Measurements from ENCODE around the gene FKRP. TPM values are rescaled to one million over a fixed set of nuclear protein-coding genes. Genes with fewer than 3 reads are reported as not detected.

Gene FKRP
- total RNA-seq, 6 experiments from 2014 or later = 31.4 to 36.8 (median 33.2) TPM

- Mint-ChIP-seq H3K4me3 (no peak overlapping the region), H3K27me3 (ENCODE audit: insufficient read depth) (no peaks in the 10 kb centered on the region; the same call in 1 of the 2 replicates), H3K9me3 (no peaks in the 10 kb centered on the region), H3K4me1 (ENCODE audit: low read depth) (peaks cover 8% of the 10 kb centered on the region), H3K27ac (no peak overlapping the region), H3K36me3 (ENCODE audit: low read depth) (0 out of 2 replicates have a peak, but pooled peaks cover 5% of the 10 kb centered on the region)
- peak; percentile 43 for TF ChIP-seq CTCF (IDR thresholded peaks at IDR 0.05)
- no peak for DNase-seq
Observed at GRCh38 chr19:46721269-46722003, 24.4 kb upstream of the FKRP start.

- no peak for TF ChIP-seq CTCF (IDR thresholded peaks at IDR 0.05)
- Mint-ChIP-seq H3K36me3 (ENCODE audit: low read depth) (0 out of 2 replicates have a peak, but pooled peaks cover 5% of the 10 kb centered on the region), H3K27me3 (ENCODE audit: insufficient read depth) (no peaks in the 10 kb centered on the region; the same call in 1 of the 2 replicates), H3K4me1 (ENCODE audit: low read depth) (peaks cover 8% of the 10 kb centered on the region), H3K27ac (no peak overlapping the region), H3K9me3 (no peaks in the 10 kb centered on the region), H3K4me3 (no peak overlapping the region)
- no peak for DNase-seq
Observed at GRCh38 chr19:46722004-46722380, 23.9 kb upstream of the FKRP start.

- TF ChIP-seq CTCF (IDR thresholded peaks at IDR 0.05) = no peak
Observed at GRCh38 chr19:46722421-46723022, 23.3 kb upstream of the FKRP start.

GRCh38 chr19:46723023-46723461, 22.8 kb upstream of the FKRP start:
- H3K4me1 Mint-ChIP-seq (ENCODE audit: low read depth) = peaks cover 1% of the 10 kb centered on the region
- no peak overlapping the region for H3K27ac Mint-ChIP-seq
- H3K27me3 Mint-ChIP-seq (ENCODE audit: insufficient read depth) = no peaks in the 10 kb centered on the region; the same call in 1 of the 2 replicates
- TF ChIP-seq CTCF (IDR thresholded peaks at IDR 0.05) = no peak
- no peaks in the 10 kb centered on the region for H3K9me3 Mint-ChIP-seq
- DNase-seq = no peak
- H3K4me3 Mint-ChIP-seq = no peak overlapping the region
- 0 out of 2 replicates have a peak, but pooled peaks cover 5% of the 10 kb centered on the region for H3K36me3 Mint-ChIP-seq (ENCODE audit: low read depth)

More at GRCh38 chr19:46722421-46723022, 23.3 kb upstream of the FKRP start:
- H3K4me3 Mint-ChIP-seq = no peak overlapping the region
- no peaks in the 10 kb centered on the region; the same call in 1 of the 2 replicates for H3K27me3 Mint-ChIP-seq (ENCODE audit: insufficient read depth)
- H3K4me1 Mint-ChIP-seq (ENCODE audit: low read depth) = peaks cover 6% of the 10 kb centered on the region
- H3K36me3 Mint-ChIP-seq (ENCODE audit: low read depth) = 0 out of 2 replicates have a peak, but pooled peaks cover 5% of the 10 kb centered on the region
- no peak overlapping the region for H3K27ac Mint-ChIP-seq
- no peaks in the 10 kb centered on the region for H3K9me3 Mint-ChIP-seq
- DNase-seq = no peak

- H3K9me3 Mint-ChIP-seq = no peaks in the 10 kb centered on the region
- no peak overlapping the region for H3K4me3 Mint-ChIP-seq
- no peaks in the 10 kb centered on the region; the same call in 1 of the 2 replicates for H3K27me3 Mint-ChIP-seq (ENCODE audit: insufficient read depth)
- TF ChIP-seq CTCF (IDR thresholded peaks at IDR 0.05) = no peak
- peaks cover 6% of the 10 kb centered on the region; the same call in 1 of the 2 replicates for H3K36me3 Mint-ChIP-seq (ENCODE audit: low read depth)
- no peaks in the 10 kb centered on the region for H3K4me1 Mint-ChIP-seq (ENCODE audit: low read depth)
- no peak for DNase-seq
- H3K27ac Mint-ChIP-seq = no peak overlapping the region
Observed at GRCh38 chr19:46723471-46723870, 22.4 kb upstream of the FKRP start.

All from HFFc6 (cell line).